Activated naive CD8-positive, alpha-beta T cell treated with anti-CD3 and anti-CD28 coated beads, Interleukin-2, amount 50 U/mL, for 16 hours (primary cell): ENCODE measurements around the gene PNMA6E.
"Not testable (repeated sequence)": the region's sequence is repeated elsewhere in the genome, so short reads cannot be mapped to it uniquely, and the experiment has no call there.

Source experiments
- DNase-seq: peaks from one replicate; pipeline ENCODE4 v3.0.0-alpha.2; 2020; ENCODE audit warnings: low read depth, low spot score

The PNMA6E gene

GRCh38 chrX:153386097-153386496 is 15.1 kb downstream of the PNMA6E start:
- DNase-seq: no peak

GRCh38 chrX:153384973-153385372 is 16.2 kb downstream of the PNMA6E start:
- DNase-seq: not testable (repeated sequence)

- no peak for DNase-seq
Observed at GRCh38 chrX:153384390-153384789, 16.8 kb downstream of the PNMA6E start.

- DNase-seq: no peak
Observed at GRCh38 chrX:153382563-153383482, 18.3 kb downstream of the PNMA6E start.

- DNase-seq: no peak
Observed at GRCh38 chrX:153381684-153382532, 19.2 kb downstream of the PNMA6E start.

- no peak for DNase-seq
Observed at GRCh38 chrX:153380691-153381090, 20.5 kb downstream of the PNMA6E start.

GRCh38 chrX:153379971-153380581 is 21.1 kb downstream of the PNMA6E start:
- no peak for DNase-seq

- DNase-seq: no peak
Observed at GRCh38 chrX:153379508-153379907, 21.6 kb downstream of the PNMA6E start.

- no peak for DNase-seq
Observed at GRCh38 chrX:153378607-153379006, 22.5 kb downstream of the PNMA6E start.

- no peak for DNase-seq
Observed at GRCh38 chrX:153377727-153378126, 23.4 kb downstream of the PNMA6E start.

- no peak for DNase-seq
Observed at GRCh38 chrX:153375571-153375970, 25.6 kb downstream of the PNMA6E start.

GRCh38 chrX:153374426-153374825 is 26.7 kb downstream of the PNMA6E start:
- no peak for DNase-seq

- no peak for DNase-seq
Observed at GRCh38 chrX:153372949-153373348, 28.2 kb downstream of the PNMA6E start.

- no peak for DNase-seq
Observed at GRCh38 chrX:153371256-153371655, 29.9 kb downstream of the PNMA6E start.

- DNase-seq: no peak
Observed at GRCh38 chrX:153370293-153371055, 30.7 kb downstream of the PNMA6E start.

GRCh38 chrX:153366878-153367538 is 34.1 kb downstream of the PNMA6E start:
- no peak for DNase-seq

- no peak for DNase-seq
Observed at GRCh38 chrX:153366119-153366518, 35.0 kb downstream of the PNMA6E start.

GRCh38 chrX:153365670-153366069 is 35.5 kb downstream of the PNMA6E start:
- DNase-seq: no peak

- DNase-seq: no peak
Observed at GRCh38 chrX:153361781-153362397, 39.3 kb downstream of the PNMA6E start.

- DNase-seq: no peak
Observed at GRCh38 chrX:153357877-153358276, 43.3 kb downstream of the PNMA6E start.
